Type B pancreatic cell (in vitro differentiated cells): ENCODE measurements around the gene EBF3. TPM values are rescaled to one million over a fixed set of nuclear protein-coding genes. Genes with fewer than 3 reads are reported as not detected.
A peak's percentile ranks its signal among the peaks of the same experiment; 100 is the strongest.

Experiments used
- DNase-seq: peaks from one replicate; pipeline ENCODE4 v3.0.0; 2021; ENCODE audit warnings: mixed read lengths; ENCODE audit not compliant: unreplicated experiment; ENCODE audit errors: extremely low spot score
- H3K27ac Mint-ChIP-seq: 2 replicates; pipeline ENCODE4 v1.8.0; 2021; ENCODE audit warnings: mild to moderate bottlenecking, mixed read lengths
- H3K27me3 Mint-ChIP-seq: 2 replicates; pipeline ENCODE4 v1.8.0; 2021; ENCODE audit warnings: mixed read lengths
- H3K36me3 Mint-ChIP-seq: 2 replicates; pipeline ENCODE4 v1.8.0; 2021; ENCODE audit warnings: mixed read lengths
- H3K4me1 Mint-ChIP-seq: one replicate; pipeline ENCODE4 v1.8.0; 2021; ENCODE audit warnings: mixed read lengths; ENCODE audit not compliant: unreplicated experiment
- H3K4me3 Mint-ChIP-seq: 2 replicates; pipeline ENCODE4 v1.8.0; 2021; ENCODE audit warnings: mild to moderate bottlenecking, mixed read lengths
- H3K9me3 Mint-ChIP-seq: 2 replicates; pipeline ENCODE4 v1.8.0; 2021; ENCODE audit warnings: mixed read lengths
- CTCF ChIP-seq: fragments of 200-600 bp; sonication (generic); conservative IDR thresholded peaks from 2 replicates; pipeline ENCODE4 v1.5.0; 2021; ENCODE audit warnings: antibody characterized with exemption, mild to moderate bottlenecking
- total RNA-seq: library from RNA; stranded (reverse); gene quantifications from 2 replicates; pipeline ENCODE4 v1.2.1, GENCODE V29; 2021; ENCODE audit warnings: low replicate concordance

Gene EBF3
- total RNA-seq, 1 donor from 2014 or later: 26.1 TPM

- no peak for DNase-seq
- H3K4me3 Mint-ChIP-seq: no peak overlapping the region
Measured at GRCh38 chr10:129888784-129889616, 75.1 kb downstream of the EBF3 start.

DNA sequence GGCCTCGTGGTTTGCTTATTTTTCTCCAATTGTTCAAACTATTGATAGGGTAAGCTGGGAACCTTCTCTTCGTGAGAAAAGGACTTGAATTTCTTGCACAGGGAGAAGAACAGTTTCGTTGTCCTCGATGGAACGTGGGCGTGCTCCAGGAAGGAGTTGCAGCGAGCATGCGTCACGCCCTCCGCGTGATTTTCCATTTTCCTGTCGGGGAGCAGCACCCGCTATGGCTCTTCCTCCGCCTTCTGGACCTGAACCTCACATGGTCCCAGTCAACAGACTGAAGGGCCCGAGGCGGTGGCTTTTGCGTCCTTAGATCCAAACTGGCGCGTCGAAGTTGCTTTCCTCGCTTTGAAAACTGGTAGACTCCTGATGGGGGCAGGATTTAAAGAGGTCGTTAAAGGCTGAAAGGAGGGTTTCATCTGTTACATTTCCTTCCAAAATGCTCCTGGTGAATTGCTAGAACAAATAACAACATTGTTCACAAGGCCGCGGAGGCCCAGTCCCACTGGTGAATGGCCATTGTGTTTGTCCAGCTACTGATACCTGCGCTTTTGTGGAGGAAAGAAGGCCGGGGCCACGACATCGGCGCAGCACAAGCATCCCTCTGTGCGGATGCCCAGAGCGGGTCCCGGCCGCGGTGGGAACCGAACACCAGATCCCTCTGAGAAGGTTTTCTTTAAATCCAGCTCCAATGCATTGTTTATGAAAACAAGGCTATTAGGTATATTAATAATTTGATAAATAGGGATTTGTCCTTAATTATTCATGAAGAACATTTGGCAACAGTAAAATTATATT is 75.9 kb downstream of the EBF3 start:
- peaks cover 46% of the 10 kb centered on the region for H3K4me1 Mint-ChIP-seq
- H3K36me3 Mint-ChIP-seq: peaks cover 4% of the 10 kb centered on the region
- no peak overlapping the region for H3K4me3 Mint-ChIP-seq
- H3K9me3 Mint-ChIP-seq: no peaks in the 10 kb centered on the region
- no peak for TF ChIP-seq CTCF
- DNase-seq: no peak
- peaks cover 61% of the 10 kb centered on the region for H3K27me3 Mint-ChIP-seq
- no peak overlapping the region for H3K27ac Mint-ChIP-seq

More at GRCh38 chr10:129888784-129889616, 75.1 kb downstream of the EBF3 start:
- Mint-ChIP-seq H3K4me1 (peaks cover 48% of the 10 kb centered on the region), H3K36me3 (peaks cover 4% of the 10 kb centered on the region), H3K27me3 (peaks cover 57% of the 10 kb centered on the region), H3K9me3 (no peaks in the 10 kb centered on the region), H3K27ac (no peak overlapping the region)
- TF ChIP-seq CTCF: peak; percentile 85

DNA sequence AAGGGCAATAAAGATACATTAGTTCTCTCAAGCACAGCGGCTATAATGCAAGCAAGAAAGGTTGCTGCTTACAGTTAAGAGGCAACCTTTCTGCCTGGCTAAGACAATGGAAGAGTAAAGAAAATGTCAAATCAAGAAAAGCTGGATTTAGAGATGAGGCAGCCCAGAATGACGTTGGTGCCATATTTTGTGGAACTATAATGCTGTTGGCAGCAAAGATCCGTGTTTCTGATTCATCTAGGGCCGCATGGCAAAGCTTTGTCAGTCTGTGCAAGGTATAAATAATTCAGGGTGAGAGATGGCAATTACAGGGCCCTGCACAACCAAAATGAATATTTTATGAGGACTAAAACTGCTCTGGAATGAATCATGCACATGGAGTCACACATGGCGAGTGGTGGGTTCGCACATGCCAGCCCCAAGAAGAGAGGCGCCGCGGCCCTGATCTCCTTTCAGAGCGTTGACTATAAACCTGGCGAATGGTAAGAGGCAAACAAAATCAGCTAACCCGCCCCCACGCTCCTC is 76.6 kb downstream of the EBF3 start:
- Mint-ChIP-seq H3K36me3 (peaks cover 4% of the 10 kb centered on the region), H3K27ac (no peak overlapping the region), H3K27me3 (peaks cover 61% of the 10 kb centered on the region), H3K4me1 (peaks cover 47% of the 10 kb centered on the region), H3K4me3 (no peak overlapping the region), H3K9me3 (no peaks in the 10 kb centered on the region)
- DNase-seq: no peak
- TF ChIP-seq CTCF: peak; percentile 14

DNA sequence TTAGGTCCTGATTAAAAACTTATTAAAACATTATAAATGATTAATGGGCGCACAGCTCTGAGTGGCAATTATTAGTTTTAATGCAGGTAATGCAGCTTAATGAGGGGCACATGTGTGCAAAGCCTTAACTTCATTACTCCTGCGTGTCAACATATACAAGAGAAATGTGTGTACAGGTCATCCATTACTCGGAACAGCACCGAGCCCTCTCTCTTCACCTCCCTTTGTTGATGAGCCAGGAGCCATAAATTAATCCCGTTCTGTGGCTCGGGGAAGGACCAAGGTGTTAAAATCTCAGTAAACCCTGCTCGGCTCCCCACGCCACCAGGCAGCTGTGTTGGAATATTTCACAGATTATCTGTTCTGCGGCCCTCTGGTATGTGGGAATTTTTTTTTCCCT is 77.8 kb downstream of the EBF3 start:
- no peak overlapping the region for H3K4me3 Mint-ChIP-seq
- H3K27ac Mint-ChIP-seq: no peak overlapping the region
- H3K9me3 Mint-ChIP-seq: no peaks in the 10 kb centered on the region
- peaks cover 41% of the 10 kb centered on the region for H3K4me1 Mint-ChIP-seq
- H3K36me3 Mint-ChIP-seq: peaks cover 4% of the 10 kb centered on the region
- H3K27me3 Mint-ChIP-seq: peaks cover 60% of the 10 kb centered on the region
- no peak for TF ChIP-seq CTCF
- DNase-seq: no peak

DNA sequence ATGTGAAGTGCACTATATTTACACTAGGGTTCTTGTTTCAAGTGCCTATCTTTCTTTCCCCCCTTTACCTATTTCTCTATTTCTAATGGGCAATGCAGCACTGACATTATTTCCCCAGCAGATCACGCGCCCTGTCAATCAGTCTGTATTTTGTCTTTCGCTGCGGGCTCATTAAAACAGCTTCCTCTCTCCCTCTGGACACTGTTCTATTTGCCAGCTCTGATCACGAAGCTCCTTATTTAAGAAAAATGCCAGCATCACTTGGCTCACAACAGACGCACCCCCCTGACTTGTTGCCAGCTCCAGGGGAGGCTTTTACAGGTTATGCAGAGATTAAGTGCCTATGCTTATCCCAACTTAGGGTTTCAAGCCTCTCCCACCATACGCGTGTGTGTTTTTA is 78.5 kb downstream of the EBF3 start:
- Mint-ChIP-seq H3K27ac (no peak overlapping the region), H3K9me3 (no peaks in the 10 kb centered on the region), H3K4me3 (no peak overlapping the region), H3K4me1 (peaks cover 41% of the 10 kb centered on the region), H3K36me3 (peaks cover 4% of the 10 kb centered on the region), H3K27me3 (peaks cover 61% of the 10 kb centered on the region)
- DNase-seq: no peak
- TF ChIP-seq CTCF: no peak
